ENCODE results near the gene FOXN3.

DNA sequence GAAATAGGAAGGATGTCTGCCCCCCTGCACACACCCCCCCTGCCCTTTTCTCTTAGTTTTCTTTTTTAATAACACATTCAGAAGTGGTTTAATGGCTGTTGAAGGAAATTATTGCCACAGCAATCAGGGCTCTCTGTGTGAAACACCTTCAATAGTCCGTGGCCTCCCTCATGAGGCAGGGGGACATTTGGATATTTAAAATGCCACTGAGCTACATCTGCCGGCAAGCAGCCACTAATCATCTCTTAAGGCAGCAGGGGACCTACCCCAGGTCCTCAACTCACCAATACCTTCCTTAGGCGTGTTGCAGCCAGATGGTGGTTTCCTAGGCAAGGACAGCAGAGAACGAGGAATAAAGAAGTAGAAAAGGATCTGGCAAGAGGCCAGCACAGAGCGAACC is 309.4 kb downstream of the FOXN3 start:
- TF ChIP-seq, protein P1, sequence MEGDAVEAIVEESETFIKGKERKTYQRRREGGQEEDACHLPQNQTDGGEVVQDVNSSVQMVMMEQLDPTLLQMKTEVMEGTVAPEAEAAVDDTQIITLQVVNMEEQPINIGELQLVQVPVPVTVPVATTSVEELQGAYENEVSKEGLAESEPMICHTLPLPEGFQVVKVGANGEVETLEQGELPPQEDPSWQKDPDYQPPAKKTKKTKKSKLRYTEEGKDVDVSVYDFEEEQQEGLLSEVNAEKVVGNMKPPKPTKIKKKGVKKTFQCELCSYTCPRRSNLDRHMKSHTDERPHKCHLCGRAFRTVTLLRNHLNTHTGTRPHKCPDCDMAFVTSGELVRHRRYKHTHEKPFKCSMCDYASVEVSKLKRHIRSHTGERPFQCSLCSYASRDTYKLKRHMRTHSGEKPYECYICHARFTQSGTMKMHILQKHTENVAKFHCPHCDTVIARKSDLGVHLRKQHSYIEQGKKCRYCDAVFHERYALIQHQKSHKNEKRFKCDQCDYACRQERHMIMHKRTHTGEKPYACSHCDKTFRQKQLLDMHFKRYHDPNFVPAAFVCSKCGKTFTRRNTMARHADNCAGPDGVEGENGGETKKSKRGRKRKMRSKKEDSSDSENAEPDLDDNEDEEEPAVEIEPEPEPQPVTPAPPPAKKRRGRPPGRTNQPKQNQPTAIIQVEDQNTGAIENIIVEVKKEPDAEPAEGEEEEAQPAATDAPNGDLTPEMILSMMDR (IDR thresholded peaks at IDR 0.05): no peak
- no peak for TF ChIP-seq POLR2A (IDR thresholded peaks at IDR 0.05)
